Left ventricle myocardium inferior (tissue), 1 donor: ENCODE data around the gene KLRF1. TPM values are rescaled to one million over a fixed set of nuclear protein-coding genes. Genes with fewer than 3 reads are reported as not detected.

Source experiments
- DNase-seq: peaks from one replicate; pipeline ENCODE4 v3.0.0-alpha.2; 2020
- H3K27ac ChIP-seq: fragments of 200-600 bp; replicated peaks from 2 replicates; pipeline ENCODE4 v1.8.0; 2021
- H3K27me3 ChIP-seq: fragments of 200-600 bp; 2 replicates; pipeline ENCODE4 v1.8.0; 2021; ENCODE audit warnings: low read depth
- H3K36me3 ChIP-seq: fragments of 200-600 bp; 2 replicates; pipeline ENCODE4 v1.8.0; 2021
- H3K4me1 ChIP-seq: fragments of 200-600 bp; 2 replicates; pipeline ENCODE4 v1.8.0; 2021
- H3K4me3 ChIP-seq: fragments of 200-600 bp; 2 replicates; pipeline ENCODE4 v1.8.0; 2021; ENCODE audit warnings: mild to moderate bottlenecking, moderate library complexity
- H3K9me3 ChIP-seq: fragments of 200-600 bp; replicated peaks from 2 replicates; pipeline ENCODE4 v1.8.0; 2021
- CTCF ChIP-seq: fragments of 200-600 bp; IDR thresholded peaks from 2 replicates; pipeline ENCODE4 v1.8.0; 2021; ENCODE audit warnings: antibody characterized with exemption, mild to moderate bottlenecking, borderline replicate concordance
- intact Hi-C: fragments of 100-400 bp; cut with micrococcal nuclease; formaldehyde crosslinking; loops from one replicate; pipeline ENCODE4 v1.11.0; 2022
- long read RNA-seq: library from polyadenylated mRNA; unstranded; transcript quantifications from one replicate; pipeline ENCODE4 v2.0.0, GENCODE V29; 2021
- total RNA-seq: library from RNA; stranded (reverse); fragmentation: NEBNext Ultra II Directional; extraction: Animal tissue kit (Norgen Biotek cat#: 25700); gene quantifications from one replicate; pipeline ENCODE4 v1.2.1, GENCODE V29; 2021
- donor health status: DM: no; HTN: yes; CAD: no; lungs with severe emphysema.

The KLRF1 gene
- not detected for total RNA-seq
- long read RNA-seq, result 0 reads

GRCh38 chr12:9827209-9827888 is at the start of gene KLRF1:
Gene KLRF1, plus strand, starts transcription at chr12:9827481. Its CDS starts 64 bp downstream, at chr12:9827545.
- Histone ChIP-seq H3K27me3 (no peaks in the 10 kb centered on the region), H3K4me1 (no peaks in the 10 kb centered on the region), H3K36me3 (no peaks in the 10 kb centered on the region), H3K9me3 (peaks cover 3% of the 10 kb centered on the region), H3K4me3 (no peak within 1 kb of the TSS), H3K27ac (no peak within 1 kb of the TSS)
- no peak for DNase-seq
- no peak for TF ChIP-seq CTCF
- intact Hi-C loops, result loop anchor here (5.0 kb wide), 1 partner anchor 80 kb away; no protein-coding TSS in a partner anchor

- intact Hi-C loops, result no loop called here
- Histone ChIP-seq H3K4me3 (no peak overlapping the region), H3K27ac (no peak overlapping the region), H3K27me3 (no peaks in the 10 kb centered on the region), H3K4me1 (no peaks in the 10 kb centered on the region), H3K36me3 (no peaks in the 10 kb centered on the region), H3K9me3 (no peaks in the 10 kb centered on the region)
- DNase-seq, result no peak
- TF ChIP-seq CTCF, result no peak
These were observed 48.1 kb upstream of the KLRF1 start for GRCh38 chr12:9779209-9779608.

- Histone ChIP-seq H3K9me3 (no peaks in the 10 kb centered on the region), H3K36me3 (no peaks in the 10 kb centered on the region), H3K4me3 (no peak overlapping the region), H3K4me1 (no peaks in the 10 kb centered on the region), H3K27me3 (no peaks in the 10 kb centered on the region), H3K27ac (no peak overlapping the region)
- intact Hi-C loops, result no loop called here
- no peak for DNase-seq
- no peak for TF ChIP-seq CTCF
These were observed 45.9 kb upstream of the KLRF1 start for GRCh38 chr12:9781360-9781759.

GRCh38 chr12:9782547-9783382 is 44.5 kb upstream of the KLRF1 start:
- H3K9me3 ChIP-seq, result no peaks in the 10 kb centered on the region
- H3K36me3 ChIP-seq, result no peaks in the 10 kb centered on the region
- intact Hi-C loops, result no loop called here
- no peak for TF ChIP-seq CTCF
- no peak for DNase-seq
- no peak overlapping the region for H3K4me3 ChIP-seq
- no peaks in the 10 kb centered on the region for H3K4me1 ChIP-seq
- no peak overlapping the region for H3K27ac ChIP-seq
- H3K27me3 ChIP-seq, result no peaks in the 10 kb centered on the region

GRCh38 chr12:9784326-9784725 is 43.0 kb upstream of the KLRF1 start:
- Histone ChIP-seq H3K9me3 (no peaks in the 10 kb centered on the region), H3K27ac (no peak overlapping the region), H3K27me3 (no peaks in the 10 kb centered on the region), H3K4me1 (no peaks in the 10 kb centered on the region), H3K36me3 (no peaks in the 10 kb centered on the region), H3K4me3 (no peak overlapping the region)
- intact Hi-C loops, result no loop called here
- no peak for TF ChIP-seq CTCF
- no peak for DNase-seq
